Right lobe of liver (tissue), 6 donors: ENCODE results near the gene THRA. TPM values are rescaled to one million over a fixed set of nuclear protein-coding genes. Genes with fewer than 3 reads are reported as not detected.

Source experiments
- ATAC-seq, 4 donors: fragments of 200-7000 bp; cut with Tn5 transposase; one replicate each; pipeline ENCODE4 v1.9.1; 2020; ENCODE audit warnings: mild to moderate bottlenecking in 4 of 4, moderate library complexity in 4 of 4
- DNase-seq, 3 donors: peaks; one replicate each; pipeline ENCODE4 v3.0.0-alpha.2; 2020
- H3K27ac ChIP-seq, 3 donors: fragments of 200-600 bp; one replicate each; pipeline ENCODE4 v1.8.0; 2022
- H3K27me3 ChIP-seq, 2 donors: fragments of 200-600 bp; one replicate each; pipeline ENCODE4 v1.8.0; 2022
- H3K36me3 ChIP-seq, 4 donors: fragments of 200-600 bp; sonication (generic) in 1 of 4; one replicate each; pipeline versions ENCODE4 v1.5.1 to v1.8.0; 2017 to 2022; ENCODE audit warnings: control low read depth in 1 of 4
- H3K4me1 ChIP-seq, 4 donors: fragments of 200-600 bp; sonication (generic) in 1 of 4; one replicate each; pipeline versions ENCODE4 v1.5.1 to v1.8.0; 2017 to 2022; ENCODE audit warnings: control low read depth in 1 of 4
- H3K4me3 ChIP-seq, 3 donors: fragments of 200-600 bp; one replicate each; pipeline ENCODE4 v1.8.0; 2022
- H3K9me3 ChIP-seq, 4 donors: fragments of 200-600 bp; sonication (generic) in 1 of 4; one replicate each; pipeline versions ENCODE4 v1.5.1 to v1.8.0; 2017 to 2022; ENCODE audit warnings: control low read depth in 1 of 4
- CTCF ChIP-seq, 4 donors: fragments of 200-600 bp in 3 of 4; fragments of 450-650 bp in 1 of 4; IDR thresholded peaks; one replicate each; pipeline versions ENCODE4 v1.5.1 to v1.8.0; 2016 to 2022; ENCODE audit warnings: antibody characterized with exemption in 4 of 4, mild to moderate bottlenecking in 2 of 4
- POLR2A ChIP-seq: fragments of 450-650 bp; IDR thresholded peaks from one replicate; pipeline ENCODE4 v1.6.1; 2017; ENCODE audit warnings: antibody characterized with exemption, mild to moderate bottlenecking
- WGBS: methylation state at CpG from one replicate; pipeline ENCODE4 v1.1.6; 2018; ENCODE audit warnings: low coverage, low lambda C conversion rate; ENCODE audit not compliant: insufficient coverage; ENCODE audit errors: missing lambda C conversion rate; 5-methylcytosine and 5-hydroxymethylcytosine counted together
- intact Hi-C, 2 donors: fragments of 100-400 bp; cut with DNase I; formaldehyde crosslinking; loops; one replicate each; pipeline versions ENCODE4 v1.11.2 to v1.14.1; 2022
- total RNA-seq, 6 experiments: library from RNA; depleted of rRNA in 2 of 6; stranded (reverse); fragments of >200 nt in 2 of 6; fragmentation: NEBNext Ultra II Directional in 3 of 6; extraction: Animal tissue kit (Norgen Biotek cat#: 25700) in 3 of 6; gene quantifications; one replicate each; pipeline versions ENCODE4 v1.1.0 to v1.2.4, GENCODE V29; 2016 to 2023
- donor health status: DM: no; HTN: yes; CAD: no.
- donor health status: DM: no; HTN: no; CAD: no.
- donor health status: DM: no; HTN: no; CAD: no.
- donor health status: DM: no; HTN: yes; CAD: no.
- donor health status: DM: no; HTN: yes; CAD: no.

Gene THRA
- total RNA-seq, 6 experiments from 2014 or later, result 3.7 to 9.4 (median 7.7) TPM

GRCh38 chr17:40107522-40108174 lies 44.9 kb downstream of the THRA start:
- 43% methylated on average over 4 of the region's 5 CpGs for WGBS
- H3K4me1 ChIP-seq, result peaks cover 2 to 65% (median 35%) of the 10 kb centered on the region in 4 donors
- intact Hi-C loops, result no loop called here
- no peaks in the 10 kb centered on the region for H3K36me3 ChIP-seq
- no peak for TF ChIP-seq POLR2A
- TF ChIP-seq CTCF (IDR thresholded peaks at IDR 0.05), result no peak
- DNase-seq, result peak in 1 of 3 donors; percentile 30
- peak overlapping the region; percentile 90 to 91 (median 90) for H3K27ac ChIP-seq
- no peaks in the 10 kb centered on the region for H3K9me3 ChIP-seq
- ATAC-seq, result no peak
- no peaks in the 10 kb centered on the region for H3K27me3 ChIP-seq
- peak overlapping the region in 1 of 3 donors; percentile 4 for H3K4me3 ChIP-seq

- WGBS, result 81% methylated on average over 5 of the region's 9 CpGs
- intact Hi-C loops, result no loop called here
- no peaks in the 10 kb centered on the region for H3K27me3 ChIP-seq
- no peak overlapping the region for H3K4me3 ChIP-seq
- TF ChIP-seq POLR2A, result no peak
- peak in 3 of 4 donors; percentile 9 to 16 (median 11) for TF ChIP-seq CTCF (IDR thresholded peaks at IDR 0.05)
- H3K27ac ChIP-seq, result peak overlapping the region; percentile 90 to 91 (median 90)
- H3K9me3 ChIP-seq, result no peaks in the 10 kb centered on the region
- ATAC-seq, result no peak
- no peaks in the 10 kb centered on the region for H3K36me3 ChIP-seq
- H3K4me1 ChIP-seq, result peaks cover 2 to 66% (median 36%) of the 10 kb centered on the region in 4 donors
- peak in 1 of 3 donors; percentile 49 for DNase-seq
These were observed 46.4 kb downstream of the THRA start for GRCh38 chr17:40108970-40109824.

GRCh38 chr17:40110026-40110845 lies 47.5 kb downstream of the THRA start:
- intact Hi-C loops, result loop anchor here in 1 of 2 donors (10.0 kb wide), 1 partner anchor 55 kb away; no protein-coding TSS in a partner anchor

More at GRCh38 chr17:40110026-40110845, 47.5 kb downstream of the THRA start:
- 69% methylated on average over 2 of the region's 3 CpGs for WGBS
- Histone ChIP-seq H3K36me3 (no peaks in the 10 kb centered on the region), H3K4me3 (no peak overlapping the region), H3K9me3 (no peaks in the 10 kb centered on the region), H3K27ac (peak overlapping the region; percentile 90 to 91 (median 90)), H3K27me3 (no peaks in the 10 kb centered on the region), H3K4me1 (peaks cover 2 to 76% (median 41%) of the 10 kb centered on the region in 4 donors)
- TF ChIP-seq POLR2A (no peak), CTCF (IDR thresholded peaks at IDR 0.05) (no peak)
- DNase-seq (peak in 2 of 3 donors; percentile 49 to 56), ATAC-seq (peak in 1 of 4 donors; percentile 0)
